Stomach (tissue), 4 donors: ENCODE results near the gene CBL.

Experiments used
- CTCF ChIP-seq, 7 experiments: fragments of 450-650 bp in 4 of 7; fragments of 200-600 bp in 3 of 7; sonication (generic) in 3 of 7; IDR thresholded peaks; one replicate each; pipeline ENCODE4 v1.5.1; 2016 to 2019; ENCODE audit warnings: antibody characterized with exemption in 7 of 7, control low read depth in 2 of 7, mild to moderate bottlenecking in 1 of 7
- POLR2A ChIP-seq, 4 donors: fragments of 450-650 bp; IDR thresholded peaks; one replicate each; pipeline ENCODE4 v1.6.1; 2016; ENCODE audit warnings: antibody characterized with exemption in 4 of 4, control low read depth in 2 of 4, mild to moderate bottlenecking in 1 of 4, moderate library complexity in 1 of 4

- TF ChIP-seq POLR2A (IDR thresholded peaks at IDR 0.05) (no peak), CTCF (IDR thresholded peaks at IDR 0.05) (no peak)
Observed at GRCh38 chr11:119207415-119207960, 1.3 kb downstream of the CBL start.
